ENCODE measurements around the gene STX1A. TPM values are rescaled to one million over a fixed set of nuclear protein-coding genes. Genes with fewer than 3 reads are reported as not detected.

STX1A gene
- polyA plus RNA-seq, 1 donor (not counting 4 experiments of a cell fraction or from before 2014, with no cell fraction given) = 22.4 TPM

- Histone ChIP-seq H3K4me1 (ENCODE audit: control insufficient read depth, extremely low read depth, insufficient read depth, low read length) (no peaks in the 10 kb centered on the region), H3K9ac (ENCODE audit: control insufficient read depth, extremely low read depth, insufficient read depth, low read length) (no peak overlapping the region), H3K79me2 (ENCODE audit: control insufficient read depth, insufficient read depth, low read length) (no peaks in the 10 kb centered on the region), H4K20me1 (ENCODE audit: control insufficient read depth, extremely low read depth, insufficient read depth, low read length) (no peaks in the 10 kb centered on the region), H3K27ac (ENCODE audit: control insufficient read depth, insufficient read depth, low read length) (no peak overlapping the region), H2AFZ (ENCODE audit: control insufficient read depth, low read length) (no peak overlapping the region), H3K4me3 (ENCODE audit: control insufficient read depth in 2 of 3, extremely low read depth in 1 of 3, insufficient read depth in 2 of 3, low read depth in 1 of 3, low read length in 3 of 3) (no peak overlapping the region), H3K27me3 (ENCODE audit: control insufficient read depth, extremely low read depth, insufficient read depth, low read length) (peaks cover 23% of the 10 kb centered on the region), H3K9me3 (ENCODE audit: control insufficient read depth, low read depth, low read length) (no peaks in the 10 kb centered on the region), H3K36me3 (ENCODE audit: control insufficient read depth in 2 of 2, extremely low read depth in 1 of 2, insufficient read depth in 2 of 2, low read length in 2 of 2) (no peaks in the 10 kb centered on the region), H3K4me2 (ENCODE audit: control insufficient read depth, extremely low read depth, insufficient read depth, low read depth, low read length) (no peak overlapping the region), H3K9me1 (ENCODE audit: control insufficient read depth, extremely low read depth, insufficient read depth, low read length) (no peaks in the 10 kb centered on the region)
- FAIRE-seq (no peak), DNase-seq (ENCODE audit: low read depth, low spot score) (no peak)
- TF ChIP-seq, protein P1, sequence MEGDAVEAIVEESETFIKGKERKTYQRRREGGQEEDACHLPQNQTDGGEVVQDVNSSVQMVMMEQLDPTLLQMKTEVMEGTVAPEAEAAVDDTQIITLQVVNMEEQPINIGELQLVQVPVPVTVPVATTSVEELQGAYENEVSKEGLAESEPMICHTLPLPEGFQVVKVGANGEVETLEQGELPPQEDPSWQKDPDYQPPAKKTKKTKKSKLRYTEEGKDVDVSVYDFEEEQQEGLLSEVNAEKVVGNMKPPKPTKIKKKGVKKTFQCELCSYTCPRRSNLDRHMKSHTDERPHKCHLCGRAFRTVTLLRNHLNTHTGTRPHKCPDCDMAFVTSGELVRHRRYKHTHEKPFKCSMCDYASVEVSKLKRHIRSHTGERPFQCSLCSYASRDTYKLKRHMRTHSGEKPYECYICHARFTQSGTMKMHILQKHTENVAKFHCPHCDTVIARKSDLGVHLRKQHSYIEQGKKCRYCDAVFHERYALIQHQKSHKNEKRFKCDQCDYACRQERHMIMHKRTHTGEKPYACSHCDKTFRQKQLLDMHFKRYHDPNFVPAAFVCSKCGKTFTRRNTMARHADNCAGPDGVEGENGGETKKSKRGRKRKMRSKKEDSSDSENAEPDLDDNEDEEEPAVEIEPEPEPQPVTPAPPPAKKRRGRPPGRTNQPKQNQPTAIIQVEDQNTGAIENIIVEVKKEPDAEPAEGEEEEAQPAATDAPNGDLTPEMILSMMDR (optimal IDR thresholded peaks at IDR 0.05 in 1 of 3, IDR thresholded peaks at IDR 0.05 in 1 of 3, conservative IDR thresholded peaks at IDR 0.05 in 1 of 3; ENCODE audit: extremely low read depth in 1 of 3, insufficient read depth in 2 of 3, low read length in 3 of 3) = no peak
- dilution Hi-C loops (cut with MboI; ENCODE audit: extremely low pct_ligation_motif_present, low sequenced_read_pairs) = no loop called here
Measured at GRCh38 chr7:73652541-73652949, 66.9 kb downstream of the STX1A start.

DNA sequence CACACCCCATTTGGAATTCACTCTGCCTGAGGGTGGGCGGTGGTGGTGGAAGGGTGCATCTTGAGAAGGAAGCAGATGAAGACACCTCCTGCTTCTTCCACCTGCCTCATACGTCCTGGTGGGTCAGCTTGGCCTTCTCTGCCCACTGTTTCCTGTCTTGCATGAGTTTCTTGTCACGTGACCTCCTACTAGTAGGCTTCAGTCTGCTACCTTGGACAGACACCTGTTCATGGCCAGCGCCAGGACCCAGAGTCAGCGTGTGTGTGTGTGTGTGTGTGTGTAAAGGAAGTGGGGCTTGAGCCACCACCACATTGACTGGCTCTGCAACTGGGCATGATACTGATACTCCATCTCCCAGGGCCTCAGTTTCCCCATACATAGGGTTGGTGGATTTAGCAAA lies 68.9 kb downstream of the STX1A start:
- dilution Hi-C loops (cut with MboI; ENCODE audit: extremely low pct_ligation_motif_present, low sequenced_read_pairs) = no loop called here
- peaks cover 41% of the 10 kb centered on the region for H3K27me3 ChIP-seq (ENCODE audit: control insufficient read depth, extremely low read depth, insufficient read depth, low read length)

More for the DNA sequence above, 68.9 kb downstream of the STX1A start:
- H3K4me3 ChIP-seq (ENCODE audit: control insufficient read depth in 2 of 3, extremely low read depth in 1 of 3, insufficient read depth in 2 of 3, low read depth in 1 of 3, low read length in 3 of 3) = no peak overlapping the region
- H3K9me3 ChIP-seq (ENCODE audit: control insufficient read depth, low read depth, low read length) = no peaks in the 10 kb centered on the region
- no peaks in the 10 kb centered on the region for H3K79me2 ChIP-seq (ENCODE audit: control insufficient read depth, insufficient read depth, low read length)
- FAIRE-seq (no peak), DNase-seq (ENCODE audit: low read depth, low spot score) (no peak)
- no peaks in the 10 kb centered on the region for H3K9me1 ChIP-seq (ENCODE audit: control insufficient read depth, extremely low read depth, insufficient read depth, low read length)
- no peak overlapping the region for H2AFZ ChIP-seq (ENCODE audit: control insufficient read depth, low read length)
- H3K4me1 ChIP-seq (ENCODE audit: control insufficient read depth, extremely low read depth, insufficient read depth, low read length) = peaks cover 5% of the 10 kb centered on the region
- TF ChIP-seq EZH2 (IDR thresholded peaks at IDR 0.05; ENCODE audit: low read length) = no peak
- TF ChIP-seq, protein P1 (optimal IDR thresholded peaks at IDR 0.05 in 1 of 3, IDR thresholded peaks at IDR 0.05 in 1 of 3, conservative IDR thresholded peaks at IDR 0.05 in 1 of 3; ENCODE audit: extremely low read depth in 1 of 3, insufficient read depth in 2 of 3, low read length in 3 of 3) = no peak
- no peak overlapping the region for H3K27ac ChIP-seq (ENCODE audit: control insufficient read depth, insufficient read depth, low read length)
- no peaks in the 10 kb centered on the region for H3K36me3 ChIP-seq (ENCODE audit: control insufficient read depth in 2 of 2, extremely low read depth in 1 of 2, insufficient read depth in 2 of 2, low read length in 2 of 2)
- no peak overlapping the region for H3K9ac ChIP-seq (ENCODE audit: control insufficient read depth, extremely low read depth, insufficient read depth, low read length)
- H3K4me2 ChIP-seq (ENCODE audit: control insufficient read depth, extremely low read depth, insufficient read depth, low read depth, low read length) = no peak overlapping the region
- H4K20me1 ChIP-seq (ENCODE audit: control insufficient read depth, extremely low read depth, insufficient read depth, low read length) = no peaks in the 10 kb centered on the region
